SK-N-SH (cell line): ENCODE measurements around the gene CHCHD5. TPM values are rescaled to one million over a fixed set of nuclear protein-coding genes. Genes with fewer than 3 reads are reported as not detected.
"Not testable (repeated sequence)": the region's sequence is repeated elsewhere in the genome, so short reads cannot be mapped to it uniquely, and the experiment has no call there.

ENCODE experiments used
- CTCF ChIA-PET: fragments of 300-600, 350-600 bp; formaldehyde crosslinking; extraction: SDS; loops from one replicate; lab custom pipeline; 2021; lab: Yijun Ruan, JAX
- POLR2A ChIA-PET: fragments of 350-600 bp; sonication (Branson Sonifier 250); formaldehyde crosslinking; extraction: SDS; loops from one replicate; lab custom pipeline; 2020; ENCODE audit warnings: antibody characterized with exemption, inconsistent platforms; lab: Yijun Ruan, JAX
- DNase-seq: peaks from one replicate; pipeline ENCODE4 v3.0.0; 2012
- H2AFZ ChIP-seq: fragments of 200-600 bp; sonication (generic); 2 replicates; pipeline ENCODE4 v1.8.1; 2016; ENCODE audit warnings: antibody characterized with exemption, mild to moderate bottlenecking, low read depth
- H3F3A ChIP-seq: fragments of 200-600 bp; sonication (generic); replicated peaks from 2 replicates; pipeline ENCODE3; 2016; ENCODE audit warnings: antibody characterized with exemption, mild to moderate bottlenecking; ENCODE audit not compliant: insufficient read depth
- H3K27ac ChIP-seq, 2 experiments: fragments of 200-500 bp in 1 of 2; fragments of 200-600 bp in 1 of 2; sonication (Bioruptor generic) in 1 of 2; sonication (generic), shearing (Covaris generic) in 1 of 2; 2 replicates each; pipeline versions ENCODE4 v1.5.1 to v1.6.1; 2014 to 2016; ENCODE audit warnings: low read depth in 2 of 2, inconsistent platforms in 1 of 2, low read length in 1 of 2, mild to moderate bottlenecking in 1 of 2, mixed read lengths in 1 of 2
- H3K27me3 ChIP-seq: fragments of 200-600 bp; sonication (generic), shearing (Covaris generic); 2 replicates; pipeline ENCODE4 v1.6.1; 2016; ENCODE audit warnings: mixed run types; ENCODE audit not compliant: insufficient read depth
- H3K36me3 ChIP-seq, 2 experiments: fragments of 200-500 bp in 1 of 2; fragments of 200-600 bp in 1 of 2; sonication (Bioruptor generic) in 1 of 2; sonication (generic) in 1 of 2; replicated peaks in 1 of 2; 2 replicates each; pipeline versions ENCODE3 to v1.5.1; 2014 to 2016; ENCODE audit warnings: low read length in 1 of 2, mild to moderate bottlenecking in 1 of 2; ENCODE audit not compliant: insufficient read depth in 2 of 2, control insufficient read depth in 1 of 2
- H3K4me1 ChIP-seq, 2 experiments: fragments of 200-500 bp in 1 of 2; fragments of 200-600 bp in 1 of 2; sonication (Bioruptor generic) in 1 of 2; sonication (generic), shearing (Covaris generic) in 1 of 2; 2 replicates each; pipeline versions ENCODE4 v1.5.1 to v1.6.1; 2014 to 2016; ENCODE audit warnings: low read depth in 1 of 2, low read length in 1 of 2, mixed run types in 1 of 2; ENCODE audit not compliant: insufficient read depth in 2 of 2, control insufficient read depth in 1 of 2
- H3K4me2 ChIP-seq: fragments of 200-600 bp; sonication (generic), shearing (Covaris generic); 2 replicates; pipeline ENCODE4 v1.6.1; 2017; ENCODE audit warnings: mixed run types
- H3K4me3 ChIP-seq, 2 experiments: fragments of 200-500 bp in 1 of 2; fragments of 200-600 bp in 1 of 2; sonication (Bioruptor generic) in 1 of 2; sonication (generic), shearing (Covaris generic) in 1 of 2; 2 replicates each; pipeline versions ENCODE4 v1.5.1 to v1.8.1; 2014 to 2016; ENCODE audit warnings: low read depth in 2 of 2, inconsistent platforms in 1 of 2, low read length in 1 of 2, mild to moderate bottlenecking in 1 of 2, mixed read lengths in 1 of 2, moderate library complexity in 1 of 2
- H3K79me2 ChIP-seq: fragments of 200-600 bp; sonication (generic); 2 replicates; pipeline ENCODE4 v1.8.1; 2017; ENCODE audit warnings: mild to moderate bottlenecking; ENCODE audit not compliant: insufficient read depth
- H3K9ac ChIP-seq: fragments of 200-600 bp; sonication (generic); 2 replicates; pipeline ENCODE4 v1.6.1; 2017; ENCODE audit warnings: mixed run types
- H3K9me2 ChIP-seq: fragments of 200-600 bp; sonication (generic); 2 replicates; pipeline ENCODE4 v1.6.1; 2017; ENCODE audit warnings: mixed run types
- H3K9me3 ChIP-seq: fragments of 200-600 bp; sonication (generic); 2 replicates; pipeline ENCODE4 v1.6.1; 2017; ENCODE audit warnings: mixed run types, mild to moderate bottlenecking, moderate library complexity
- H4K20me1 ChIP-seq: fragments of 200-600 bp; sonication (generic); 2 replicates; pipeline ENCODE4 v1.6.1; 2017; ENCODE audit warnings: mild to moderate bottlenecking, mixed run types; ENCODE audit not compliant: insufficient read depth
- CHD2 ChIP-seq: fragments of 150-350 bp; IDR thresholded peaks from 2 replicates; pipeline ENCODE4 v1.6.1; 2018; ENCODE audit warnings: low read length; ENCODE audit not compliant: partially characterized antibody
- EP300 ChIP-seq, 2 experiments: IDR thresholded peaks; 2 replicates each; pipeline versions ENCODE4 v1.4.0 to v1.6.1; 2012; ENCODE audit warnings: borderline replicate concordance in 1 of 2, low read depth in 1 of 2, low read length in 1 of 2
- FOSL2 ChIP-seq: IDR thresholded peaks from 2 replicates; pipeline ENCODE4 v1.4.0; 2012; ENCODE audit warnings: low read depth, mild to moderate bottlenecking, moderate library complexity, borderline replicate concordance
- MXI1 ChIP-seq: IDR thresholded peaks from 2 replicates; pipeline ENCODE4 v1.6.1; 2012; ENCODE audit warnings: mild to moderate bottlenecking, low read depth, low read length, improper control_type of control experiment
- POLR2AphosphoS5 ChIP-seq: IDR thresholded peaks from 2 replicates; pipeline ENCODE4 v1.6.1; 2012; ENCODE audit warnings: low read depth, low read length
- RFX5 ChIP-seq: IDR thresholded peaks from 2 replicates; pipeline ENCODE4 v1.6.1; 2012; ENCODE audit warnings: mild to moderate bottlenecking, improper control_type of control experiment, low read length
- RXRA ChIP-seq: IDR thresholded peaks from 2 replicates; pipeline ENCODE4 v1.4.0; 2012; ENCODE audit warnings: low read depth, mild to moderate bottlenecking, borderline replicate concordance
- SIN3A ChIP-seq: IDR thresholded peaks from 2 replicates; pipeline ENCODE4 v1.6.1; 2012; ENCODE audit warnings: low read depth, mild to moderate bottlenecking, low read length, moderate library complexity, borderline replicate concordance
- TCF12 ChIP-seq: IDR thresholded peaks from 2 replicates; pipeline ENCODE4 v1.4.0; 2012
- ZBTB33 ChIP-seq: IDR thresholded peaks from 2 replicates; pipeline ENCODE4 v1.4.0; 2012; ENCODE audit warnings: low read depth, borderline replicate concordance
- WGBS: methylation state at CpG from one replicate; pipeline ENCODE4 v1.1.6; 2017; ENCODE audit warnings: low lambda C conversion rate; 5-methylcytosine and 5-hydroxymethylcytosine counted together
- polyA plus RNA-seq, 3 experiments: library from polyadenylated mRNA; depleted of rRNA; stranded (reverse); fragments of >200 nt; gene quantifications; 2 replicates each; pipeline ENCODE4 v1.2.3, GENCODE V29; 2012
- TF ChIP-seq, protein P1 (sequence below): IDR thresholded peaks from 2 replicates; pipeline ENCODE4; 2012
- TF ChIP-seq, protein P2 (sequence below): IDR thresholded peaks from 2 replicates; pipeline ENCODE4 v1.6.1; 2012; ENCODE audit warnings: mild to moderate bottlenecking, low read depth, low read length, moderate library complexity
- TF ChIP-seq, protein P3 (sequence below): IDR thresholded peaks from 2 replicates; pipeline ENCODE4 v1.4.0; 2012; ENCODE audit warnings: low read depth

CHCHD5 gene
- polyA plus RNA-seq, 1 of the 3 experiments (the other 2 are of a cell fraction), result 55.9 TPM

DNA sequence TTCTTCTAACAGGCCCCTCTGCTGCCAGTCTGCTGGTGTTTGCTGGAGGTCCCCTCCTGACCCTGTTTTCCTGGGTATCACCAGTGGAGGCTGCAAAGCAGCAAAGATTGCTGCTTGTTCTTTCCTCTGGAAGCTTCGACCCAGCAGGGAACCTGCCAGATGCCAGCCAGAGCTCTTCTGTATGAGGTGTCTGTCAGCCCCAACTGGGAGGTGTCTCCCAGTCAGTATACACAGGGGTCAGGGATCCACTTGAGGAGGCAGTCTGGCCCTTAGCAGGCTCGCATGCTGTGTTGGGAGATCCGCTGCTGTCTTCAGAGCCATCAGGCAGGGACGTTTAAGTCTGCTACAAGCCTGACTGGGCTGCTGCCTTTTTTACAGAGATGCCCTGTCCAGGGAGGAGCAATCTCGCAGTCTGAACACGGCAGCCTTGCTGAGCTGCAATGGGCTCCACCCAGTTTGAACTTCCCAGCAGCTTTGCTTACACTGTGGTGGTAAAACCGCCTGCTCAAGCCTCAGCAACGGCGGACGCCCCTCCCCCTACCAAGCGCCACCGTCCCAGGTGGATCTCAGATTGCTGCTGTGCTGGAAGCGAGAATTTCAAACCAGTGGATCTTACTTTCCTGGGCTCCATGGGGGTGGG is 29.9 kb downstream of the CHCHD5 start:
- POLR2A ChIA-PET, result no interaction called here
- no peak overlapping the region for H3K27ac ChIP-seq
- no peaks in the 10 kb centered on the region for H3K9me2 ChIP-seq
- no peak for DNase-seq
- no peaks in the 10 kb centered on the region for H3F3A ChIP-seq
- WGBS, result 79% methylated on average over 12 of the region's 13 CpGs
- H3K79me2 ChIP-seq, result no peaks in the 10 kb centered on the region
- H3K9me3 ChIP-seq, result no peaks in the 10 kb centered on the region
- H4K20me1 ChIP-seq, result no peaks in the 10 kb centered on the region
- H3K36me3 ChIP-seq, result no peaks in the 10 kb centered on the region
- CTCF ChIA-PET, result interaction anchor here (1.3 to 1.4 kb wide), 4 partner anchors 13 to 135 kb away, joined by 3 to 8 read pairs (median 5); no protein-coding TSS in a partner anchor
- H3K4me1 ChIP-seq, result no peaks in the 10 kb centered on the region
- no peaks in the 10 kb centered on the region for H3K27me3 ChIP-seq
- H3K9ac ChIP-seq, result no peak overlapping the region
- TF ChIP-seq TCF12, result no peak
- no peak for TF ChIP-seq POLR2AphosphoS5
- no peak for TF ChIP-seq CHD2
- TF ChIP-seq RXRA, result no peak
- TF ChIP-seq, protein P1, sequence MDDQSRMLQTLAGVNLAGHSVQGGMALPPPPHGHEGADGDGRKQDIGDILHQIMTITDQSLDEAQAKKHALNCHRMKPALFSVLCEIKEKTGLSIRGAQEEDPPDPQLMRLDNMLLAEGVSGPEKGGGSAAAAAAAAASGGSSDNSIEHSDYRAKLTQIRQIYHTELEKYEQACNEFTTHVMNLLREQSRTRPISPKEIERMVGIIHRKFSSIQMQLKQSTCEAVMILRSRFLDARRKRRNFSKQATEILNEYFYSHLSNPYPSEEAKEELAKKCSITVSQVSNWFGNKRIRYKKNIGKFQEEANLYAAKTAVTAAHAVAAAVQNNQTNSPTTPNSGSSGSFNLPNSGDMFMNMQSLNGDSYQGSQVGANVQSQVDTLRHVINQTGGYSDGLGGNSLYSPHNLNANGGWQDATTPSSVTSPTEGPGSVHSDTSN, result no peak
- no peak for TF ChIP-seq ZBTB33
- TF ChIP-seq, protein P2, sequence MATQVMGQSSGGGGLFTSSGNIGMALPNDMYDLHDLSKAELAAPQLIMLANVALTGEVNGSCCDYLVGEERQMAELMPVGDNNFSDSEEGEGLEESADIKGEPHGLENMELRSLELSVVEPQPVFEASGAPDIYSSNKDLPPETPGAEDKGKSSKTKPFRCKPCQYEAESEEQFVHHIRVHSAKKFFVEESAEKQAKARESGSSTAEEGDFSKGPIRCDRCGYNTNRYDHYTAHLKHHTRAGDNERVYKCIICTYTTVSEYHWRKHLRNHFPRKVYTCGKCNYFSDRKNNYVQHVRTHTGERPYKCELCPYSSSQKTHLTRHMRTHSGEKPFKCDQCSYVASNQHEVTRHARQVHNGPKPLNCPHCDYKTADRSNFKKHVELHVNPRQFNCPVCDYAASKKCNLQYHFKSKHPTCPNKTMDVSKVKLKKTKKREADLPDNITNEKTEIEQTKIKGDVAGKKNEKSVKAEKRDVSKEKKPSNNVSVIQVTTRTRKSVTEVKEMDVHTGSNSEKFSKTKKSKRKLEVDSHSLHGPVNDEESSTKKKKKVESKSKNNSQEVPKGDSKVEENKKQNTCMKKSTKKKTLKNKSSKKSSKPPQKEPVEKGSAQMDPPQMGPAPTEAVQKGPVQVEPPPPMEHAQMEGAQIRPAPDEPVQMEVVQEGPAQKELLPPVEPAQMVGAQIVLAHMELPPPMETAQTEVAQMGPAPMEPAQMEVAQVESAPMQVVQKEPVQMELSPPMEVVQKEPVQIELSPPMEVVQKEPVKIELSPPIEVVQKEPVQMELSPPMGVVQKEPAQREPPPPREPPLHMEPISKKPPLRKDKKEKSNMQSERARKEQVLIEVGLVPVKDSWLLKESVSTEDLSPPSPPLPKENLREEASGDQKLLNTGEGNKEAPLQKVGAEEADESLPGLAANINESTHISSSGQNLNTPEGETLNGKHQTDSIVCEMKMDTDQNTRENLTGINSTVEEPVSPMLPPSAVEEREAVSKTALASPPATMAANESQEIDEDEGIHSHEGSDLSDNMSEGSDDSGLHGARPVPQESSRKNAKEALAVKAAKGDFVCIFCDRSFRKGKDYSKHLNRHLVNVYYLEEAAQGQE, result no peak
- no peak for TF ChIP-seq MXI1
- no peak for TF ChIP-seq SIN3A
- H3K4me2 ChIP-seq, result no peak overlapping the region
- no peak overlapping the region for H2AFZ ChIP-seq
- H3K4me3 ChIP-seq, result no peak overlapping the region

- no peak overlapping the region for H3K4me2 ChIP-seq
- H3K9ac ChIP-seq, result no peak overlapping the region
- H3K4me3 ChIP-seq, result no peak overlapping the region
- no peaks in the 10 kb centered on the region for H3F3A ChIP-seq
- ChIA-PET POLR2A (no interaction called here), CTCF (interaction anchor here (1.3 to 1.4 kb wide), 4 partner anchors 12 to 134 kb away, joined by 3 to 8 read pairs (median 5); no protein-coding TSS in a partner anchor)
- no peaks in the 10 kb centered on the region for H4K20me1 ChIP-seq
- H3K27me3 ChIP-seq, result no peaks in the 10 kb centered on the region
- no peaks in the 10 kb centered on the region for H3K79me2 ChIP-seq
- H3K36me3 ChIP-seq, result no peaks in the 10 kb centered on the region
- no peak overlapping the region for H3K27ac ChIP-seq
- H3K9me2 ChIP-seq, result no peaks in the 10 kb centered on the region
- DNase-seq, result no peak
- H3K9me3 ChIP-seq, result no peaks in the 10 kb centered on the region
- 89% methylated on average over 6 of the region's 8 CpGs for WGBS
- no peak overlapping the region for H2AFZ ChIP-seq
- TF ChIP-seq, protein P3, sequence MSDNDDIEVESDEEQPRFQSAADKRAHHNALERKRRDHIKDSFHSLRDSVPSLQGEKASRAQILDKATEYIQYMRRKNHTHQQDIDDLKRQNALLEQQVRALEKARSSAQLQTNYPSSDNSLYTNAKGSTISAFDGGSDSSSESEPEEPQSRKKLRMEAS, result no peak
- TF ChIP-seq FOSL2, result no peak
- no peak for TF ChIP-seq RFX5
- no peak for TF ChIP-seq EP300 (IDR thresholded peaks at IDR 0.05; ENCODE audit: borderline replicate concordance in 1 of 2, low read depth in 1 of 2, low read length in 1 of 2)
- no peak for TF ChIP-seq SIN3A
- H3K4me1 ChIP-seq, result no peaks in the 10 kb centered on the region
Measured at GRCh38 chr2:112615051-112615450, 30.6 kb downstream of the CHCHD5 start.

DNA sequence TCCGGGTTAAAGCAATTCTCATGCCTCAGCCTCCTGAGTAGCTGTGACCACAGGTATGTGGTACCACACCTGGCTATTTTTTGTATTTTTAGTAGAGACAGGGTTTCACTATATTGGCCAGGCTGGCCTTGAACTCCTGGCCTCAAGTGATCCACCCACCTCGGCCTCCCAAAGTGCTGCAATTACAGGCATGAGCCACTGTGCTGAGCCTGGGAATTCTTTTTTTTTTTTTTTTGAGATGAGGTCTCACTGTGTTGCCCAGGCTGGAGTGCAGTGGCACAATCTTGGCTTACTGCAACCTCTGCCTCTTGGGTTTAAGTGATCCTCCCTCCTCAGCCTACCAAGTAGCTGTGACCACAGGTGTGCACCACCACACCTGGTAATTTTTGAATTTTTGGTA is 31.4 kb downstream of the CHCHD5 start:
- POLR2A ChIA-PET, H3F3A ChIP-seq, H3K4me2 ChIP-seq, H3K27me3 ChIP-seq, H4K20me1 ChIP-seq, H3K9ac ChIP-seq, H3K36me3 ChIP-seq, H3K4me1 ChIP-seq, H3K4me3 ChIP-seq, H3K9me2 ChIP-seq, DNase-seq, H2AFZ ChIP-seq, H3K9me3 ChIP-seq, H3K79me2 ChIP-seq, H3K27ac ChIP-seq: not testable (repeated sequence)
- 82% methylated on average over 2 of the region's 2 CpGs for WGBS
- CTCF ChIA-PET, result interaction anchor here (1.1 to 1.6 kb wide), 4 partner anchors 10 to 133 kb away, joined by 4 to 8 read pairs (median 4); no protein-coding TSS in a partner anchor
